Stimulated activated CD8-positive, alpha-beta memory T cell treated with anti-CD3 and anti-CD28 coated beads, Interleukin-12 subunit alpha, Interleukin-12 subunit beta, amount 100 ng/mL, for 24 hours (primary cell): Measurements from ENCODE around the gene TMEM266.

ENCODE experiments used
- DNase-seq: peaks from one replicate; pipeline ENCODE4 v3.0.0-alpha.2; 2020; ENCODE audit errors: extremely low read depth

TMEM266 gene

GRCh38 chr15:76127880-76128279 lies 68.1 kb downstream of the TMEM266 start:
- DNase-seq: no peak

GRCh38 chr15:76134537-76134936 lies 74.8 kb downstream of the TMEM266 start:
- DNase-seq: no peak

- DNase-seq: no peak
These were observed 75.7 kb downstream of the TMEM266 start for GRCh38 chr15:76135516-76135915.

GRCh38 chr15:76138436-76138835 lies 78.7 kb downstream of the TMEM266 start:
- no peak for DNase-seq

- peak; percentile 26 for DNase-seq
These were observed 79.7 kb downstream of the TMEM266 start for GRCh38 chr15:76139368-76140073.

GRCh38 chr15:76140074-76140464 lies 80.3 kb downstream of the TMEM266 start:
- DNase-seq: no peak

GRCh38 chr15:76146812-76147211 lies 87.0 kb downstream of the TMEM266 start:
- DNase-seq: no peak

- DNase-seq: peak; percentile 24
These were observed 88.3 kb downstream of the TMEM266 start for GRCh38 chr15:76147906-76148570.

- DNase-seq: no peak
These were observed 89.6 kb downstream of the TMEM266 start for GRCh38 chr15:76149291-76149915.

GRCh38 chr15:76150513-76150912 lies 90.7 kb downstream of the TMEM266 start:
- no peak for DNase-seq

- peak; percentile 34 for DNase-seq
These were observed 91.3 kb downstream of the TMEM266 start for GRCh38 chr15:76150971-76151598.

GRCh38 chr15:76151599-76151974 lies 91.8 kb downstream of the TMEM266 start:
- no peak for DNase-seq

GRCh38 chr15:76152197-76152596 lies 92.4 kb downstream of the TMEM266 start:
- no peak for DNase-seq

- no peak for DNase-seq
These were observed 93.7 kb downstream of the TMEM266 start for GRCh38 chr15:76153241-76154197.

GRCh38 chr15:76155731-76156130 lies 95.9 kb downstream of the TMEM266 start:
- DNase-seq: no peak

GRCh38 chr15:76158226-76158625 lies 98.4 kb downstream of the TMEM266 start:
- DNase-seq: no peak

GRCh38 chr15:76158815-76159214 lies 99.0 kb downstream of the TMEM266 start:
- no peak for DNase-seq

GRCh38 chr15:76159282-76159681 lies 99.5 kb downstream of the TMEM266 start:
- DNase-seq: no peak

GRCh38 chr15:76160426-76161152 lies 100.8 kb downstream of the TMEM266 start:
- DNase-seq: no peak

- DNase-seq: no peak
These were observed 101.6 kb downstream of the TMEM266 start for GRCh38 chr15:76161153-76162035.
